ENCODE results near the gene SUDS3. TPM values are rescaled to one million over a fixed set of nuclear protein-coding genes. Genes with fewer than 3 reads are reported as not detected.

Gene SUDS3
- total RNA-seq, 1 donor from 2014 or later: 27.2 TPM

- no peaks in the 10 kb centered on the region for H3K4me1 Mint-ChIP-seq (ENCODE audit: unreplicated experiment)
- TF ChIP-seq CTCF (IDR thresholded peaks at IDR 0.05; ENCODE audit: unreplicated experiment): no peak
- no peaks in the 10 kb centered on the region for H3K27me3 Mint-ChIP-seq (ENCODE audit: unreplicated experiment)
- H3K27ac Mint-ChIP-seq (ENCODE audit: unreplicated experiment): no peak overlapping the region
- no peaks in the 10 kb centered on the region for H3K36me3 Mint-ChIP-seq (ENCODE audit: low read depth, unreplicated experiment)
- H3K9me3 Mint-ChIP-seq (ENCODE audit: unreplicated experiment): no peaks in the 10 kb centered on the region
- no peak for DNase-seq (ENCODE audit: low spot score)
- H3K4me3 Mint-ChIP-seq (ENCODE audit: unreplicated experiment): no peak overlapping the region
Observed at GRCh38 chr12:118463677-118464076, 87.3 kb downstream of the SUDS3 start.

- DNase-seq (ENCODE audit: low spot score): no peak
- peaks cover 4% of the 10 kb centered on the region for H3K9me3 Mint-ChIP-seq (ENCODE audit: unreplicated experiment)
Observed at GRCh38 chr12:118465706-118466105, 89.4 kb downstream of the SUDS3 start.

More at GRCh38 chr12:118465706-118466105, 89.4 kb downstream of the SUDS3 start:
- H3K4me1 Mint-ChIP-seq (ENCODE audit: unreplicated experiment): no peaks in the 10 kb centered on the region
- peaks cover 2% of the 10 kb centered on the region for H3K27me3 Mint-ChIP-seq (ENCODE audit: unreplicated experiment)
- no peak overlapping the region for H3K27ac Mint-ChIP-seq (ENCODE audit: unreplicated experiment)
- no peaks in the 10 kb centered on the region for H3K36me3 Mint-ChIP-seq (ENCODE audit: low read depth, unreplicated experiment)
- no peak for TF ChIP-seq CTCF (IDR thresholded peaks at IDR 0.05; ENCODE audit: unreplicated experiment)
- H3K4me3 Mint-ChIP-seq (ENCODE audit: unreplicated experiment): no peak overlapping the region

Other genes starting within 250 kb of the SUDS3 start
- 138 TPM for gene PEBP1, start 240.4 kb upstream of the SUDS3 start, total RNA-seq (ENCODE audit: unreplicated experiment)
- gene TAOK3, start 3.6 kb upstream of the SUDS3 start, total RNA-seq (ENCODE audit: unreplicated experiment): 16.5 TPM